HL-60/S4 (cell line): ENCODE data around the gene GP1BB.
"Not testable (repeated sequence)": the region's sequence is repeated elsewhere in the genome, so short reads cannot be mapped to it uniquely, and the experiment has no call there.

Experiments used
- in situ Hi-C: fragments of 300-500 bp; cut with MboI; formaldehyde crosslinking; loops from 2 replicates; pipeline ENCODE4 v1.14.3; 2022; ENCODE audit warnings: low sequenced_read_pairs

Gene GP1BB

GRCh38 chr22:19693581-19693980 is 29.8 kb upstream of the GP1BB start:
- in situ Hi-C loops, result no loop called here

- in situ Hi-C loops, result no loop called here
Measured at GRCh38 chr22:19693981-19694670, 29.2 kb upstream of the GP1BB start.

- in situ Hi-C loops, result no loop called here
Measured at GRCh38 chr22:19694696-19695095, 28.6 kb upstream of the GP1BB start.

- in situ Hi-C loops, result no loop called here
Measured at GRCh38 chr22:19696504-19697276, 26.6 kb upstream of the GP1BB start.

GRCh38 chr22:19697871-19698270 is 25.5 kb upstream of the GP1BB start:
- in situ Hi-C loops, result not testable (repeated sequence)

GRCh38 chr22:19700790-19701419 is 22.4 kb upstream of the GP1BB start:
- in situ Hi-C loops, result no loop called here

- in situ Hi-C loops, result no loop called here
Measured at GRCh38 chr22:19701420-19702145, 21.8 kb upstream of the GP1BB start.

GRCh38 chr22:19703869-19704268 is 19.5 kb upstream of the GP1BB start:
- in situ Hi-C loops, result no loop called here

- in situ Hi-C loops, result no loop called here
Measured at GRCh38 chr22:19704355-19705015, 18.9 kb upstream of the GP1BB start.

- in situ Hi-C loops, result no loop called here
Measured at GRCh38 chr22:19705181-19705934, 18.0 kb upstream of the GP1BB start.

GRCh38 chr22:19706661-19707151 is 16.6 kb upstream of the GP1BB start:
- in situ Hi-C loops, result no loop called here

GRCh38 chr22:19707347-19708290 is 15.7 kb upstream of the GP1BB start:
- in situ Hi-C loops, result no loop called here

- in situ Hi-C loops, result no loop called here
Measured at GRCh38 chr22:19708321-19709011, 14.9 kb upstream of the GP1BB start.

GRCh38 chr22:19709063-19709769 is 14.1 kb upstream of the GP1BB start:
- in situ Hi-C loops, result no loop called here

GRCh38 chr22:19710020-19710768 is 13.1 kb upstream of the GP1BB start:
- in situ Hi-C loops, result no loop called here

- in situ Hi-C loops, result no loop called here
Measured at GRCh38 chr22:19710769-19711106, 12.6 kb upstream of the GP1BB start.

- in situ Hi-C loops, result no loop called here
Measured at GRCh38 chr22:19713245-19713644, 10.1 kb upstream of the GP1BB start.
